ENCODE data around the gene PTPRZ1.
A peak's percentile ranks its signal among the peaks of the same experiment; 100 is the strongest.

PTPRZ1 gene

DNA sequence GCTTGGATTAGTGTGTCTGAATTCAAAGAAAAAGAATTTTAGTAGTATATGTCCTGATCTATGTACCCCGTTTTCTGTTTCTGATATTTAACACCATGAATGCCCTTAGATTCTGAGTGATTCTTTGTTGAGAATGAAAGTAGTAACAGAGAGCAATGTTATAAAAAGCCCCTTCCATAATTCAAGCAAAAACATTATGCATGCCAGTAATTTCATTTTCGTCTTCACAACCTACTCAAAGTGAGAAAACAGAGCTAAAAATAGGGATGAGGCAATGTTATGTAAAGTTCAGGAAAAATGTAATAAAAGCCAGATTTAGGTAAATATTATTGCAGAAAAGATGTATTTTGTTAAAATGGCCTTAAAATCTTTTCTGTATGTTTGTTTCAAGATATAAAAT is 28.1 kb downstream of the PTPRZ1 start:
- no peak for DNase-seq

GRCh38 chr7:121904120-121904519 is 31.2 kb downstream of the PTPRZ1 start:
- DNase-seq, result no peak

- no peak for DNase-seq
These were observed 35.1 kb downstream of the PTPRZ1 start for GRCh38 chr7:121908042-121908441.

DNA sequence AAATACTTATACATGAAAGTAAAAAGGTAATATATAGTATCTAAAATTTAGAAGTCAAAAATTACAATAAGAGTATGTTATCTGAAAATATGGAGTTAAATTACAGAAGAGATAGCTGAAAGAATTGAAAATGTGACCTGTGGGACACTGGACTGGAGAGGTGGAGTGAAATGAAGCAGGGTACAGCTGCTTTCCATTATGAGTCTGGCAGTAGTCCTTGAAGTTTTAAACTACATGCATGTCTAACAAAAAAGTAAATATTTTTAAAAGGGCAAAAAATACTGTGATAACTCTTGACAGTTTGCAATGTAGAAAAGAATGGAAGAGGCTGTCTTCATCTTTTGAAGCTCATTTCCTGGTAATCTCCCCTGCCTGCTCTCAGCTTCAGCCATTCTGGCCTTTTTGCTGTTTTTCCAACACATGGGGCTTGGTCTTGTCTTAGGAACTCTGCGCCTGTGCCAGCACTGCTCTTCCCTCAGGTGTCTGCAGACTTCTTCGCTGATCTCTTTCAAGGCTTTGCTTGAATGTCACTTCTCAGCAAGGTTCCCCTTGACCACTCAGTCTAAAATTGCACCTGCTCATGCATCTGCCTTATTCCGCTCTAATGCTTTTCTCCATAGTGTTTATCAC is 36.9 kb downstream of the PTPRZ1 start:
- DNase-seq, result no peak

- DNase-seq, result no peak
These were observed 41.1 kb downstream of the PTPRZ1 start for GRCh38 chr7:121913947-121914675.

- DNase-seq, result no peak
These were observed 41.8 kb downstream of the PTPRZ1 start for GRCh38 chr7:121914676-121915279.

DNA sequence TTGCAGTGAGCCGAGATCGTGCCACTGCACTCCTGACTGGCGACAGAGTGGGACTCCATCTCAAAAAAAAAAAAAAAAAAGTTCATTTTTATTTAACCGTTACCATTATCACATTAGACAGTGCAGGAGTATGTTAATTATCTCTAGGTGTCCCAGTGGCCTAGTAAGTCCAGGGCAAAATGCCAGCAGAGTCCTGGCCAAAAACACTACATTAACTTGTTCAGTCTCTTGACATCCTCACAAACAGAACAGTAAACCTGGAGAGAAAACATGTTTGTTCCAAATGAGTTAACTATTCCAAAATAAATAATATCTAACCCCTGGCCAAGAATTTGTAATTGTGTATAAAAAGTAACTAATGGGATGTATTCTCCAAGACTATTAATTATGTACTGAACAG is 43.2 kb downstream of the PTPRZ1 start:
- DNase-seq, result no peak

DNA sequence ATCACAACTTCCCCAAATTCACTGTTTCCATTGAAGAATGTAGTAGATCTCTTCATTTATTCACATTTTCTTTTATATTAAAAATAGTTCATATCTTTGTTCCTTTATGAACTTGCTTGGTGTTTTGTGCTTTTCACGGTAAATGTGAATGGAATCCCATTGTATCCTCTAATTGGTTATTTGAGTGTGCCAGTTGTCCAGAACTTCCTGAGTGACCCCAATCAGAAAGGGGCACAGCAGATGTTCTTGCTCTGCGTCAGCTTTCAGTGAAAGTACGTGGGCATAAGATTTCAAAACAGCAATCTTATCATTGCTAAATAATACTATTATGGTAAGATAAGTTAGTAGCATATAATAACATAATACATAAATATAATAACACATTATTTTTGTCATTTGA is 47.0 kb downstream of the PTPRZ1 start:
- DNase-seq, result no peak

DNA sequence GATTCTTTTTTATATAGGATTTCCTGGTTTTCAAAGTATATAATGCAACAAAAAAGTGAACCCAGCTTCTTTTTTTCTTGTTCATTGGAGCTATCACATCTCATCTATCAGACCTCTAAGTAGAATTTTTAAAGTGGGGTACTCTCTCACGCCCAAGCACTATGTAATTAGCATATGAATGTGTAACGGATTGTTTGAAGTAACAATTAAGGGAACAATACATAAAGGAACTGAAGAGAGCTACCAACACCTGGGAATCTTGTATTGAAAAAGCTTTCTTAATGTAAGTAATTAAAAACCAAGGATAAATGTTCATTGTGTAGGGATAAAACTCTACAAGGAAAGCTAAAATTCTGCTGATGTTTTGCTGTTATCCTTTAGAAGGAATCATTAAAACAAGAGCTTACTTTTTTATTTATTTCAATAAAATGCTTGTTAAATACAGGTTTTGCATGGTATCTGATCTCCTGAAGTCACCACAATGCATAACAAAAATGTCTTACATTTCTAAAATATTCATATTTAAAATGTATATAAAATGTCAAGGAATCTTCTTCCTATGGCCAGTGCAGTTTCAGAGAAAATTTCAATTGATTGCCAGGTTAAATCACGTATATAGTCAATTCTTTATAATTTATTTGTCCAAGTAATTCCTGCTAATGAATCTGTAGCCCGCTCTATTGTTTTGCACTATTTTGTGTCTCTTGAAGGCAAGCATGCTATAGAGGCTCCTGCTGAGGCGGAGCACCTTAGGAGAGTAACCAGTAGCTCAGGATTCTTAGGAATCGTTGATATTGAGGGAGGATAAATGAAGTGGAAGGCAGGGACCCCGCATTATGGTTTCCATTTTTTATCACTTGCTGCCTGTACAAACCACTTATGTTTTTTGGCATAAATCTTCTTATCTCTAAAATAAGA is 51.6 kb downstream of the PTPRZ1 start:
- DNase-seq, result no peak

GRCh38 chr7:121931149-121931902 is 58.4 kb downstream of the PTPRZ1 start:
- no peak for DNase-seq

DNA sequence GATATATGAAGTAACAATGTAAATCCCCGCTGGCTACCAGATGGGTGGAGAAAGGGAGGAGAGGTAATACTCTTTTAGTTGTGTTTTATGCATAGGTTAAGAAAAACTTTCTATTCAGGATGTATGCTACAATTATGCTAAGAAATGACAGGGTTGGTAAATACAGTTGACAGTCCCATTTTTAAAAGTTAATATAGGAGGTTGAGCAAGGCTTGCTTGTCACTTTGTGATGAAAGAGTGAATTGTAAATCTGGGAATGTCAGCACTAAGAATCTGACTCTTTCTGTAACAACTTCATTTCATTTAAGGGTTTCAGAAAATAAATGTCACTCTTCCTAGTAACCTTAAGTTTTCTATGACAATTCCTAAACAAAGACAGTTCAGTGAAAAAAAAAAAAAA is 59.8 kb downstream of the PTPRZ1 start:
- no peak for DNase-seq

DNA sequence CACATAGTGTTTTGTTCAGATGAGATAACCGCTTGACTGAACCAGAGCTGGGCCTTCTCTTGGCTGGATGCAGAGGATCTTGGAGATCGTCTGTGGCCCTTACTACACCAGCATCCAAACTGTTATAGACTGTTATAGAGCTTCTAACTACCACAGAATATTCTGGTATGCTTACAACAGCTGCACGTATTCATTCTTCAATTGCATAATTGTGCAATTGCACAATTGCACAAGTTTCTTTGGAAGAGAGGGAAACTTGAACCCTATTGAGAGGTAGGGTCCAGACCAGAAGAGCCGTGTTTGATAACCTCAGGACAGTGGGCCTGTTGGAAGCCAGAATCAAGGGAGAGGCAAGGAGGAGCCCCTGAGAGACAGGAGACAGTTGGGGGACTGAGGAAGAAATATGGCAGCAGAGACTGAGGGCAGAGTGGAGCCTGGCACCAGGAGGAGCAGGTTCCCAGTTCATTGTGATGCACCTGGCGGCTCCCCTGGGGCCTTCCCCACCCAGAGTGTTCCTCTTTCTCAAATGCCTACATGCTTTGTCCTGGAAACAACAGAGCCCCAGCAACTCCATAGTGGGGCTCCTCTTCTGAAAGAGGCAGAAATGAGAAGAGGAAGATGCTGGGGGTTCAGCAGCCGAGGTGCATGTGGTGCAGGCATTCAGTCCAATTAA is 64.1 kb downstream of the PTPRZ1 start:
- DNase-seq, result no peak

- no peak for DNase-seq
These were observed 65.6 kb downstream of the PTPRZ1 start for GRCh38 chr7:121938429-121938996.

DNA sequence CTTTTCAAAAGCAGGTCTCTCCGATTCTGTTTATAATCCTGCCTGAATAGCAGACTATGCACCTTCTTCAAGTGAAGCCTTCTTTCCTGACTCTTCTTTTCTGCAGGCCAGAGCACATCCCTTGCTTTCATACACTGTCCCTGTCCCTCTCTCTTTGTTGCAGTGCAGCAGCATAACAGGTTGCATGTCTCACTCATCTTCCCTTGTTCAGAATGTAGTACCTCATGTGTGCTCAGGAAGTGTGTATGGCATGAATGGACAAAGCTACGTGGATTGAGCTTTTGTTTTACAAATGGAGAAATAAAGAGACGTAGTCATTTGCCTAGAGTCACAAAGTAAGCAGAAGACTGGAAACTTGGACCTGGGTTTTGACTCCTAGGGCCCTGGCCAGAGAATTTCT is 68.0 kb downstream of the PTPRZ1 start:
- DNase-seq, result no peak

- DNase-seq, result no peak
These were observed 68.9 kb downstream of the PTPRZ1 start for GRCh38 chr7:121941830-121942229.

DNA sequence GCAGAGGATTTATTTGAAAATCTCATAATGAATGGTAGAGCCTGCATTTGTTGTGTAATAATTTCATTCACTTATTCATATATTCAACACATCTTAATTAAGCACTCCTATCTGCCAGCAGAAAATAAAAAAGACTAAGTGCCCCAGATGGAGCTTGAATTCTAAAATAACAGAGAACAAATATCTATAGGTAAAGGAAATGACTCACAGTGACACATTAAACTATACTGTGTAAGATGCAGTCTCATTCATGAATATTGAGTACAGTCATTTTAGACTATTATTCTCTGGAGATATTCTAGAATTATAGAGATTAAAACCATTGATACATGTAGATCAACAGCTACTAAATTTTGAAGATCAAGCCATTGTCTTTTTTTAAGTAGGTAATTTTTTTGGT is 72.1 kb downstream of the PTPRZ1 start:
- DNase-seq, result no peak

- DNase-seq, result no peak
These were observed 72.7 kb downstream of the PTPRZ1 start for GRCh38 chr7:121945480-121946236.

DNA sequence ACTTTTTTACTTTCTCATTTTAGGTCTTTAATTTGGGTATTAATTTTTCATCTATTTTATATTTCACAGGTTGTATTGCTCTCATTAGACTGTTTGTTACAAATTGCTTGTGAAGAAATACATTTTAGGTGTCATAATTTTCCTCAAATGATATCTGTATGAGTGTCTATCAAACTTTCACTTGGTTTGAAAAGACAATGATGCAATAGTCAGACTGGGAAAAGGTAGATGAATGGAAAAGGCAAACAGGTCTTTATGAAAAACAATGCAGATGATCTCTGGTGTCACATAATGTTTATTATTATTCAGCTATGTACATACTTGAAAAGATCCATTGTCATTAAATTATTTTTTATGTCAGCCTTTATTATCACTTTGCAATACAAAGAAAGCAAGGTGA is 80.2 kb downstream of the PTPRZ1 start:
- DNase-seq, result no peak

DNA sequence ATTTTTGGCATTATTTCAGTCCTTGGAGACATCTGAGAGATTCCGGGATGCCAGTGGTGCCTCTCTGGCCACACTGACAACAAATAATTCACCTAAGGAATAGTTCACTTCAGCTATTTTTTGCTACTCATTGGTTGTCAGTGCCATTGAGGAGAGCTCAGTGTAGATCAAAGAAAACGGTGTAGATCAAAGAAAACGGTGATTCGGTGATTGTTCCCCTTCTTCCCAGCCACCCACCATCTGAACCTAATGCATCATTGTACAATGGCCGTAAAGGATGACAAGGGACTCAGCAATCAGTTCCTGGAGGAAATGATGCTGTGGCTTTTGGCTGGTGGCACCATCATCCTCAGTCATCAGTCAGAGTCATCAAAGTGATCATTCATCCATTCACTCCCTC is 80.6 kb downstream of the PTPRZ1 start:
- DNase-seq, result no peak

- DNase-seq, result peak; percentile 49
These were observed 81.8 kb downstream of the PTPRZ1 start for GRCh38 chr7:121954803-121955202.

GRCh38 chr7:121957626-121958025 is 84.7 kb downstream of the PTPRZ1 start:
- DNase-seq, result no peak
